PFSK-1 (cell line): ENCODE measurements around the gene USP36.

Experiments
- FOXP2 ChIP-seq: optimal IDR thresholded peaks from 2 replicates; pipeline ENCODE3; 2011; ENCODE audit warnings: borderline replicate concordance, control low read depth, inconsistent platforms; ENCODE audit not compliant: insufficient read depth; ENCODE audit errors: extremely low read length, extremely low read depth
- POLR2AphosphoS5 ChIP-seq: IDR thresholded peaks from 2 replicates; pipeline ENCODE4 v1.6.1; 2012; ENCODE audit warnings: low read depth, mild to moderate bottlenecking, control low read depth, low read length, moderate library complexity
- SIN3A ChIP-seq: IDR thresholded peaks from 2 replicates; pipeline ENCODE4 v1.6.1; 2012; ENCODE audit warnings: mild to moderate bottlenecking, low read length, moderate library complexity, borderline replicate concordance; ENCODE audit not compliant: insufficient read depth
- TAF1 ChIP-seq: IDR thresholded peaks from 2 replicates; pipeline ENCODE4 v1.6.1; 2012; ENCODE audit warnings: low read length, control low read depth, borderline replicate concordance; ENCODE audit not compliant: insufficient read depth
- TF ChIP-seq, protein P1 (sequence below), 2 experiments: IDR thresholded peaks; 2 replicates each; pipeline versions ENCODE4 v1.6.1 to v1.8.0; 2011 to 2012; ENCODE audit warnings: low read depth in 2 of 2, low read length in 2 of 2, control low read depth in 1 of 2, inconsistent platforms in 1 of 2, mild to moderate bottlenecking in 1 of 2, moderate library complexity in 1 of 2; ENCODE audit not compliant: insufficient read depth in 1 of 2

GRCh38 chr17:78852709-78853121 is 12.1 kb upstream of the USP36 start:
- TF ChIP-seq, protein P1, sequence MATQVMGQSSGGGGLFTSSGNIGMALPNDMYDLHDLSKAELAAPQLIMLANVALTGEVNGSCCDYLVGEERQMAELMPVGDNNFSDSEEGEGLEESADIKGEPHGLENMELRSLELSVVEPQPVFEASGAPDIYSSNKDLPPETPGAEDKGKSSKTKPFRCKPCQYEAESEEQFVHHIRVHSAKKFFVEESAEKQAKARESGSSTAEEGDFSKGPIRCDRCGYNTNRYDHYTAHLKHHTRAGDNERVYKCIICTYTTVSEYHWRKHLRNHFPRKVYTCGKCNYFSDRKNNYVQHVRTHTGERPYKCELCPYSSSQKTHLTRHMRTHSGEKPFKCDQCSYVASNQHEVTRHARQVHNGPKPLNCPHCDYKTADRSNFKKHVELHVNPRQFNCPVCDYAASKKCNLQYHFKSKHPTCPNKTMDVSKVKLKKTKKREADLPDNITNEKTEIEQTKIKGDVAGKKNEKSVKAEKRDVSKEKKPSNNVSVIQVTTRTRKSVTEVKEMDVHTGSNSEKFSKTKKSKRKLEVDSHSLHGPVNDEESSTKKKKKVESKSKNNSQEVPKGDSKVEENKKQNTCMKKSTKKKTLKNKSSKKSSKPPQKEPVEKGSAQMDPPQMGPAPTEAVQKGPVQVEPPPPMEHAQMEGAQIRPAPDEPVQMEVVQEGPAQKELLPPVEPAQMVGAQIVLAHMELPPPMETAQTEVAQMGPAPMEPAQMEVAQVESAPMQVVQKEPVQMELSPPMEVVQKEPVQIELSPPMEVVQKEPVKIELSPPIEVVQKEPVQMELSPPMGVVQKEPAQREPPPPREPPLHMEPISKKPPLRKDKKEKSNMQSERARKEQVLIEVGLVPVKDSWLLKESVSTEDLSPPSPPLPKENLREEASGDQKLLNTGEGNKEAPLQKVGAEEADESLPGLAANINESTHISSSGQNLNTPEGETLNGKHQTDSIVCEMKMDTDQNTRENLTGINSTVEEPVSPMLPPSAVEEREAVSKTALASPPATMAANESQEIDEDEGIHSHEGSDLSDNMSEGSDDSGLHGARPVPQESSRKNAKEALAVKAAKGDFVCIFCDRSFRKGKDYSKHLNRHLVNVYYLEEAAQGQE (IDR thresholded peaks at IDR 0.05; ENCODE audit: insufficient read depth in 1 of 2, low read depth in 2 of 2, low read length in 2 of 2): no peak
- TF ChIP-seq TAF1 (no peak), POLR2AphosphoS5 (no peak), SIN3A (no peak), FOXP2 (no peak)
